ENCODE results near the gene STAT5B.

GRCh38 chr17:42159796-42160530, 116.2 kb downstream of the STAT5B start:
- TF ChIP-seq NFYB (IDR thresholded peaks at IDR 0.05; ENCODE audit: extremely low read depth, insufficient read length) = no peak
- TF ChIP-seq E2F4 (CRISPR knock-in tag; IDR thresholded peaks at IDR 0.05; ENCODE audit: low read depth) = no peak
- TF ChIP-seq, protein P1, sequence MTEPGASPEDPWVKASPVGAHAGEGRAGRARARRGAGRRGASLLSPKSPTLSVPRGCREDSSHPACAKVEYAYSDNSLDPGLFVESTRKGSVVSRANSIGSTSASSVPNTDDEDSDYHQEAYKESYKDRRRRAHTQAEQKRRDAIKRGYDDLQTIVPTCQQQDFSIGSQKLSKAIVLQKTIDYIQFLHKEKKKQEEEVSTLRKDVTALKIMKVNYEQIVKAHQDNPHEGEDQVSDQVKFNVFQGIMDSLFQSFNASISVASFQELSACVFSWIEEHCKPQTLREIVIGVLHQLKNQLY (CRISPR knock-in tag; conservative IDR thresholded peaks at IDR 0.05) = no peak

Data from K562 (cell line).